Left forelimb (tissue), 1 donor: ENCODE measurements around the gene PRDM16.

Experiments
- DNase-seq: peaks from one replicate; pipeline ENCODE4 v3.0.0-alpha.2; 2018; ENCODE audit warnings: low spot score

PRDM16 gene

GRCh38 chr1:3397311-3397710 is 328.3 kb downstream of the PRDM16 start:
- no peak for DNase-seq

- DNase-seq: no peak
Observed at GRCh38 chr1:3398396-3399140, 329.6 kb downstream of the PRDM16 start.

- no peak for DNase-seq
Observed at GRCh38 chr1:3399732-3400131, 330.7 kb downstream of the PRDM16 start.

GRCh38 chr1:3401585-3402257 is 332.7 kb downstream of the PRDM16 start:
- DNase-seq: no peak

- no peak for DNase-seq
Observed at GRCh38 chr1:3402258-3403010, 333.4 kb downstream of the PRDM16 start.

GRCh38 chr1:3403011-3403345 is 334.0 kb downstream of the PRDM16 start:
- no peak for DNase-seq

DNA sequence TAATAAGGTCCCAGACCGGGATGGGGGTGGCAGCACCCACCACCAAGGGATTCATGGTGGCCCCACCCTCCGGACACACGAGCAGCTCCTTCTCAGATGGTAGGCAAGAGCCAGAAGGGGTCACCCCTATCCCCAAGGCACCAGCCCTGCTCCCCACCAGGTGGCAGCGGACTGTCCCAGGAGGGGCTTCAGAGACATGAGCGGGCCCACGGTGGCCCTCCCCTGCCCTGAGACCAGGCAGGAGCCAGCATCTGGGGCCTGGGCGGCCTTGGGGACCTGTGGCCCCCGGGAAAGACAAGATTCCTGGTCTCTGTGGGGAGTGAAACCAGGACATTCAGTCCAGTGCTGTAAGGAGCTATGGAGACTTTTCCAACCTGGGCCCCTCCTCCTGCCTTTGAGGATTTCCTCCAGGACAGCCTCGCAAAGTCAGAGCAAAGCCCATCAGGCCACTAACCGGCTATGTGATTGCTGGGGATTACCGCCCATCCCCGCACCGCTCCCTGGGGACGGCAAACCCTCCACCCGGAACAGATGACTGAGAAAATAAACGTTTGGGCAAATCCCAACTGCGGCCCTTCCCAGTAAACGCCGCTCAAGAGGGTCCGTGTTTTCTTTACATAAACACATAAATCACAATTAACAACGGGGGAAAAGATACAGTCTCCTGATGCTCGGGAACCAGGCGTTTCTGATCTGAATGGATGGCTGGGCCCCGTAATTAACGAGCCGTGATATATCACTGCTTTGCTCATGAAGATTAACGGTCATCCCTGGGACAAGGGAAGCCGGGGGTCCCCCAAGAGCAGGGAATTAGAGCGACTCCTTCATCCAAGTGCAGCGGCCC is 334.6 kb downstream of the PRDM16 start:
- DNase-seq: no peak

GRCh38 chr1:3404301-3404700 is 335.3 kb downstream of the PRDM16 start:
- DNase-seq: no peak

DNA sequence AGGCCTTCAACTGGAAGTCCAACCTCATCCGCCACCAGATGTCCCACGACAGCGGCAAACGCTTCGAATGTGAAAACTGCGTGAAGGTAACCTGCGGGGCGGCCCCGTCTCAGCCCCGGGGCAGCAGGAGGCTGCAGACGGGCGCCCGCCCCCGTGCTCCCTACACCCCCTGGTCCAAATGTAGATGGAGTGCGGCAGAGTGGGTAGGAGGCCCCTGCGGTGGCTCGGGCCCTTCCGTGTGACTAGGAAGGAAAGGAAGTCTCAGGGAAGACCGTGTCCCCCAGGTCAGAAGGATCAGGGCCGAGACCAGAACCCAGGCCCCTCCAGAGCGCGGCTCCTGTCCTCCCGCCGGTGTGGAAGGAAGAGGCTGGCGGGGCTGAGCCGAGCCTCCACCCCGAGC is 335.8 kb downstream of the PRDM16 start:
- no peak for DNase-seq

GRCh38 chr1:3405491-3405890 is 336.5 kb downstream of the PRDM16 start:
- DNase-seq: no peak

GRCh38 chr1:3405974-3406867 is 337.2 kb downstream of the PRDM16 start:
- DNase-seq: no peak

GRCh38 chr1:3407021-3407420 is 338.0 kb downstream of the PRDM16 start:
- no peak for DNase-seq

- DNase-seq: no peak
Observed at GRCh38 chr1:3408751-3409266, 339.8 kb downstream of the PRDM16 start.

DNA sequence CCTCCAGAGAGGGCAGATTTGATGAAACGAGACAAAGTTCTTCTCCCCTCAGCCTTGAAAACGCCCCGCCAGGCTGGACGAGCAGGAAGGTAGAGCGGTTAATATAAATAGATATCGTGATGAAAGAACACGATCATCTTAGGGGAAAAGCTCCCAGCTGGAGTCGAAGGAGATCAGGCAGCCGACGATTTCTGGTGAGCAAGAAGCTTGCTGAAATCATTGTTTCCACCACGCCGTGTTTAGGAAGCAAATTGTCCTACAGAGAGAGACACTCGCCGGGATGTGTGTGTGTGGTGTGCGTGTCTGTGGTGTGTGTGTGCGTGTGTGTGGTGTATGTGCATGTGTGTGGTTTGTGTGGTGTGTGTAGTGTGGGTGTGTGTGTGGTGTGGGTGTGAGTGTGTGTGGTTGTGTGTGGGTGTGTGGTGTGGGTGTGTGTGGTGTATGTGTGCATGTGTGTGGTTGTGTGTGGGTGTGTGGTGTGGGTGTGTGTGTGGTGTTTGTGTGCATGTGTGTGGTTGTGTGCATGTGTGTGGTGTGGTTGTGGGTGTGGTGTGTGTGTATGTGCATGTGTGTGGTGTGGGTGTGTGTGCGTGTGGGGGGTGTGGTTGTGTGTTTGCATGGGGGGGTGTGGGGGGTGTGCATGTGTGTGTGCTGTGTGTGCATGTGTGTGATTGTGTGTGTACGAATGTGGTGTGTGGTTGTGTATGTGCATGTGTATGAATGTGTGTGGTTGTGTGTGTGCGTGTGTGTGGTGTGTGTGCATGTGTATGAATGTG is 340.6 kb downstream of the PRDM16 start:
- no peak for DNase-seq

DNA sequence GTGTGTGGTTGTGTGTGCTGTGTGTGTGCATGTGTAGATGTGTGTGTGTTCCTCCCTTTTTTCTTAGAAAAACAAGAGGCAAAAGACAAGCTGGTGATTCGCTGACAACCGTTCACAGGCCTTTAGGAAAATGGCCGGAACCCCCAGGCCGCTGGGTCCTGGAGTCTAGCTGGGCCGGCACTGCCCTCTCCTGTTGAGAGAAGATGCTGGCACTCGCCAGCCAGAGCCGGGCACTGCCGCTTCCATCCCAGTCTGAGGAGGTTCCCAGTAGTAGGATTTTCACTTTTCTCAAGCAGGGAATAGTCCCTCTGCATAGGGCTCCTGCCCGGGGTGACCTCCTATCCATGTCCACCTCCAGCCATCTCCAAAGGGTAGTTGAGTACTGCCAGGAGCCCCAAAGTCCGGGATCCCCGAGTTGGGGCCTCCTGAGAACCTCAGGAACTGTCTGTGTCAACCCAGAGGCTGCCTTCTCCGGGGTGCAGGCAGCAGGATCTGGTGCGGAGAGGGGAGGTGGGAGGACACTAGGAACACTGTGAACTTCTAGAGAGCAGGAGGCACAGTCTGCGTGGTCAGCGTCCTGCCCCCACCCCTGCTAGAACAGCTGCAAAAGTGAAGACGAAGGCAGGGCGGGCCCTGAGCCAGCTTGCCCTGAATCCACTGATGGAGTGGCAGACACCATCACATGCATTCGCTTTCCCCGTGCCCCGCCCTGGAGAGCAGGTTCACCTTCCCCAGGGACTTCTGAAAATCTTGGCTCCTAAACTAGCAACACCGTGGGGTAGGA is 341.3 kb downstream of the PRDM16 start:
- DNase-seq: no peak

GRCh38 chr1:3411806-3412205 is 342.8 kb downstream of the PRDM16 start:
- DNase-seq: no peak

GRCh38 chr1:3412376-3412775 is 343.4 kb downstream of the PRDM16 start:
- DNase-seq: no peak

- DNase-seq: no peak
Observed at GRCh38 chr1:3413975-3414710, 345.1 kb downstream of the PRDM16 start.
